Amniotic stem cell (primary cell): ENCODE data around the gene PRKD1.

ENCODE experiments used
- DNase-seq: peaks from one replicate; lab custom pipeline; 2025; lab: John Stamatoyannopoulos, UW

Gene PRKD1

GRCh38 chr14:29603696-29604095 lies 324.0 kb downstream of the PRKD1 start:
- no peak for DNase-seq

DNA sequence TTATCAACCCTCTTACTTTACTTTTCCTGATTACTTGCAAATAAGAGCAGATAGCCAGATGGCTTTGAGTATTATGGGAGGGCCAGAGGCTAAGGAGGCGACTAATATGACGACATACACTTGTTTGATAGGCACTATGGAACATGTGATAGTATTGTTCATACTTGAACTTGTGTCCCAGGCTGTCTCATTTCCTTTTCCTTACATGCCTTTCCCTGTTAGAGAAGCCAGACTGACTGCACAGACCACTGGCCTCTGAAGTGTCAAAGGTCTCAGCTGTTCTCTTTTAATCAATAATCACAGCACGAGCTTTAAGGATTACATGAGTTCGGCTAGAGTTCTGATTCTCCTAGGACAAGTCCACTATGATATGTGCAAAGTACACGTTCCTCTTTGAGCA lies 326.0 kb downstream of the PRKD1 start:
- DNase-seq, result no peak

GRCh38 chr14:29587761-29588470 lies 339.7 kb downstream of the PRKD1 start:
- no peak for DNase-seq

DNA sequence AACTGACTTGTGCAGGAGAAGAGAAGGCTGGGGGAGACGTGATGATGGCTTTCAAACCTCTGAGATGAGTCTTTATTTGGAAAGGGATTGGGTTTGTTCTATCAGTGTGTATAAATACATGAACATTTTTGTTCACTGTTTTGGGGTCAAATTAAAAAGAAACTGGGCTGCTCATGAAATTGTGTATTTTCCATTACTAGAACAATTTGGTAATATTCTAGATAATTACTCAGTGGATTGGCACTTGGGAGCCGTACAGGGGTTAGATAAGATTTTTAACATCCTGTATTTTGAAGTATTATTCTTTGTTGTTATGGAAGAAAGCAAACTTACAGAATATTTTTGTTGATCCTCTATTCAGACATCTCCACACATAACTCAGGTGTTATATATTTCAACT lies 340.6 kb downstream of the PRKD1 start:
- no peak for DNase-seq

- peak; percentile 56 for DNase-seq
Measured at GRCh38 chr14:29584992-29585391, 342.7 kb downstream of the PRKD1 start.

DNA sequence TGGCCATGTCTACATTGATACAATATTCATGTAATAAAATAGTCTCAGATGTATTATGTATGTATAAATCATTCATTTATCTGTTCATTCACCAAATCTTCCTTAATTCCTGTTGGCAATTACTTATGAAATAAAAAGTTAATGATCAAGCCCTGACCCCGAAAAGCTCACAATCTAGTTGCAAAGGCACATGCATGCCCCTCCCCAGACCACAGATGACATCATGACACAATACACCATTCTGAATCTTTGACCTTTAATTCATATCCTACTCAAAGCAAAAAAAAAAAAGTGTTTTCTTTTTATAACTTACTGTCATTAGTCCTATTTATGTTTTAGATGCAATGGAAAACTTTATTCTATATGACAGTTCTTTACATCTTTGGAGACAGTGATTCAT lies 346.9 kb downstream of the PRKD1 start:
- DNase-seq, result no peak

GRCh38 chr14:29579838-29580237 lies 347.8 kb downstream of the PRKD1 start:
- DNase-seq, result no peak

DNA sequence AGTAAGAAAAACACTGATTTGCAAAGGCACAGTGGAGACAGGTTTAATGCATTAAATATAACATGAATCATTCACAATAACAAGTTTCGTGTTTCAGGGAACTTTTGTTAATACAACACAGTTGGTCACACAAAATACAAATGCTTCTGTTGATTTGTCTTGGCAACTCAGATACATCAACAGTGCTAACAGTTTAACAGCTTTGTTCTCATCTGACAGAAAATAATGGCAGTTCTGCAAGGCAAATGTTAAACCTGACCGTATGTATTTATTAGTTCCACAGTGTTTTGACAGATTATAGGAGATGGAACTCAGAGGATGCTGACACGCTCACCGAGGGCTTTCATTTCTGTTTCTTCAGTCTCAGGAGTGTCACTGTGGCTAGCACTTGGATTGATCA lies 350.7 kb downstream of the PRKD1 start:
- DNase-seq, result no peak

DNA sequence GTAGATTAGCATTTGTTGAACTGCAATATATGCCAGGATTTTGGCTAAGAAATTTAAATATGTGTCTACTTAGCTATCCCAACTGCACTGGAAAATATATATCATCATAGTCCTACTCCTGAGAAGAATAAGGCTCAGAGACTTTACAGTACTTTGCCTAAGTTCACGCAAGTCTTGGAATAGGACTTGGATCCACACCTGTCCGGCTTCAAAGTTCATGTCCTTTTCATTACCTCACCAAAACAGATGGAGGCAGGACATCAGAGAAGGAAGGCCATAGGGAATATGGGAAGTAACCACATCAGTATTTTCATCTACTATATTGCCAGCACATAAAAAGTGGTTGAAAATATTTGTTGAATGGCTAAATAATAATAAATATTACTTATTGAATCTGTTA lies 358.5 kb downstream of the PRKD1 start:
- DNase-seq, result no peak

- DNase-seq, result no peak
Measured at GRCh38 chr14:29566194-29566593, 361.5 kb downstream of the PRKD1 start.

DNA sequence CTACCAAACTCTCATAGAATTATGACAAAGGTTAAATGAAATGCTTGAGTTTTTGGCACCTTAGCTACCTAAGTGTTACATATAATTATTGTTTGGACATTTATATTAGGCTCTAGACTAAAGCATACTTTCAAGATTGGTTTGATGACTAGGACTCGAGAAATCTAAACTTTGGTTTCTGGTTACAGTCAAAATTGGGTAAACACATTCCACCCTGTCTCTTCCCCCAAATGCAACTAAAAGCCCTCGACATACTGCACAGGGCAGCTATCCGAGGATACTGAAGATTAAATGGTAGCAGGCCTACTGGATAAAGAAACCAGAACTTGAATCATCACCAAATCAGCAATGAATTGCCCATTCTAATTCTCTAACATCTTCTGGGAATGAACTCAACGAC lies 369.1 kb downstream of the PRKD1 start:
- DNase-seq, result no peak

DNA sequence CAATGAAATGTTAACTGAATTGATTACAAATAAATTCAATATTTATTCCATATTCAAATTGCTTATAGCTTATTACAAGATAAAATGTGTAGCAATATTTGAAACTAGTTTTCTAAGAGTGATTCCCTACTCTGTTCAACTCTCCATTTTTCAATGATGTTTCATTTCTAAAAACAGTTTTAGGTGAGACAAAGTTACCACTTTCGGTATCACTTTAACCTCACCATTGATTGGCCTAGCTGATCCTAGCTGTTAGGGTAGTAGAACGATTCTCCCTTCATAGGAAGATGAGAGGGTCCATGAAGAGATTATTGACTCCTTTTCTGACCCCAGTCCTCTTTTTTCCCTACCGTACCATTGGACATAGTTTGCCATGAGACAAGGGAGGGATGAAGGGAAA lies 373.3 kb downstream of the PRKD1 start:
- DNase-seq, result no peak

GRCh38 chr14:29553427-29553826 lies 374.2 kb downstream of the PRKD1 start:
- DNase-seq, result no peak

DNA sequence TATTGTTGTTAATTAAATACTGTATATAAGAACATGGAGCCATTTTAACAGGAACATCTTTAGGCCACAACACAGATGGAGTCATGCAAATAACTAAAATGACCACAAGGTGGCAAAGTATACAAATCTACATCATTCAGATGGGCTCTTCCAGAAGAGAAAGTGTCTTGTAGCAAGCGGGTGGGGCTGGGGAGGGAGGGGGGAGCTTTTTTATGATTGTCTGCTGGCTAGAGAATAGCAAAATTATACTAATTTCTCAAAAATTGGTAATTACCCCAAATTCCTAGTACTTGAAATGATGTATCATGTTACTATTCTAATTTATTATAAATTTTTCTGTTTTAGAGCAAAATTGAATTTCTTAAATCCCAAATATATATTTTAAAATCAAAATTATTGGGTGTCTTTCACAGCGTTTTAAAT lies 378.7 kb downstream of the PRKD1 start:
- DNase-seq, result peak; percentile 47

- DNase-seq, result no peak
Measured at GRCh38 chr14:29545714-29546113, 381.9 kb downstream of the PRKD1 start.

GRCh38 chr14:29536886-29537511 lies 390.6 kb downstream of the PRKD1 start:
- no peak for DNase-seq

GRCh38 chr14:29529418-29529817 lies 398.2 kb downstream of the PRKD1 start:
- no peak for DNase-seq

DNA sequence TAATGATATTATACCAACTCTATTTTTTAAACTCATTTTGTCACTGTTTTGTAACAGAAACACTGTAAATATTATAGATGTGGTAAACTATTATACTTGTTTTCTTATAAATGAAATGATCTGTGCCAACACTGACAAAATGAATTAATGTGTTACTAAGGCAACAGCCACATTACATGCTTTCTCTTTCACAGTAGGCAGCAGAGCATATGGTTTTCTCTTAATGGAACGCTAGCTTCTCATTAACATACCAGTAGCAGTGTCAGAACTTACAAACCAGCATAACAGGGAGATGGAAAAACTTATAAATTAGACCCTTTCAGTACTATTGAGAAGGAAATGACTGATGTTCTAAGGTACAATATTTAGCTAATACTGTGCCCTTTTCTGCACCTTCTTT lies 398.8 kb downstream of the PRKD1 start:
- no peak for DNase-seq

DNA sequence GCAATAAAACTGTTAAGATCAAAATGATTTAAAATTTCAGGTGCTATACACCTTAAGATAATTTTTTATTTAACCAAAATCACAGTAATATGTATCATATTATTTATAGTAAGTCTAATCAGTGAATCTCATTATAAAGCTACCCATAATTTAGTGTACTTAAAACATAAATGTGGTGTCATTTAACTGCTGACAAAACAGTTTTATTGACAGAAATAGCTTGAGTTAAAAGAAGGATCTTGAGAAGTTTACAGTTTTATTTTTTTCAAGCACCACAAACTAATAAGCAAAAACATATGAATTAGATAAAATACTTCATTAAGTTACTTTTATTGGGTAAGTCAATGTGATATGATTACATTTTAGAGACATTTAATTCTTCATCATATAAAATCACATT lies 400.4 kb downstream of the PRKD1 start:
- no peak for DNase-seq
